ENCODE data around the gene AATF. TPM values are rescaled to one million over a fixed set of nuclear protein-coding genes. Genes with fewer than 3 reads are reported as not detected.

Gene AATF
- total RNA-seq, 1 donor from 2014 or later: 48.0 TPM

- Mint-ChIP-seq H3K27ac (peak overlapping the region; percentile 65), H3K9me3 (no peaks in the 10 kb centered on the region), H3K4me3 (no peak overlapping the region), H3K27me3 (no peaks in the 10 kb centered on the region), H3K36me3 (peaks cover 31% of the 10 kb centered on the region), H3K4me1 (ENCODE audit: unreplicated experiment) (peaks cover 50% of the 10 kb centered on the region)
- no peak for DNase-seq (ENCODE audit: extremely low spot score, unreplicated experiment)
- no peak for TF ChIP-seq CTCF (conservative IDR thresholded peaks at IDR 0.05)
Measured at GRCh38 chr17:37090941-37091340, 142.2 kb downstream of the AATF start.

- H3K4me3 Mint-ChIP-seq: no peak overlapping the region
- peaks cover 50% of the 10 kb centered on the region for H3K4me1 Mint-ChIP-seq (ENCODE audit: unreplicated experiment)
- TF ChIP-seq CTCF (conservative IDR thresholded peaks at IDR 0.05): no peak
- no peaks in the 10 kb centered on the region for H3K9me3 Mint-ChIP-seq
- H3K36me3 Mint-ChIP-seq: peaks cover 33% of the 10 kb centered on the region
- H3K27ac Mint-ChIP-seq: no peak overlapping the region
- no peaks in the 10 kb centered on the region for H3K27me3 Mint-ChIP-seq
- no peak for DNase-seq (ENCODE audit: extremely low spot score, unreplicated experiment)
Measured at GRCh38 chr17:37092071-37092470, 143.3 kb downstream of the AATF start.

- H3K9me3 Mint-ChIP-seq: no peaks in the 10 kb centered on the region
- peak overlapping the region; percentile 21 for H3K27ac Mint-ChIP-seq
- peaks cover 29% of the 10 kb centered on the region for H3K36me3 Mint-ChIP-seq
- TF ChIP-seq CTCF (conservative IDR thresholded peaks at IDR 0.05): no peak
- no peak for DNase-seq (ENCODE audit: extremely low spot score, unreplicated experiment)
- H3K4me3 Mint-ChIP-seq: no peak overlapping the region
- H3K4me1 Mint-ChIP-seq (ENCODE audit: unreplicated experiment): peaks cover 48% of the 10 kb centered on the region
- H3K27me3 Mint-ChIP-seq: no peaks in the 10 kb centered on the region
Measured at GRCh38 chr17:37092701-37093100, 143.9 kb downstream of the AATF start.

- Mint-ChIP-seq H3K4me1 (ENCODE audit: unreplicated experiment) (peaks cover 32% of the 10 kb centered on the region), H3K36me3 (peaks cover 32% of the 10 kb centered on the region), H3K27ac (peak overlapping the region; percentile 43), H3K27me3 (no peaks in the 10 kb centered on the region), H3K9me3 (no peaks in the 10 kb centered on the region), H3K4me3 (no peak overlapping the region)
- DNase-seq (ENCODE audit: extremely low spot score, unreplicated experiment): no peak
- TF ChIP-seq CTCF (conservative IDR thresholded peaks at IDR 0.05): no peak
Measured at GRCh38 chr17:37094391-37094790, 145.6 kb downstream of the AATF start.

GRCh38 chr17:37096071-37096470, 147.3 kb downstream of the AATF start:
- Mint-ChIP-seq H3K36me3 (peaks cover 32% of the 10 kb centered on the region), H3K27ac (no peak overlapping the region), H3K4me1 (ENCODE audit: unreplicated experiment) (peaks cover 17% of the 10 kb centered on the region), H3K27me3 (no peaks in the 10 kb centered on the region), H3K4me3 (no peak overlapping the region), H3K9me3 (no peaks in the 10 kb centered on the region)
- DNase-seq (ENCODE audit: extremely low spot score, unreplicated experiment): no peak
- TF ChIP-seq CTCF (conservative IDR thresholded peaks at IDR 0.05): no peak

- Mint-ChIP-seq H3K4me3 (no peak overlapping the region), H3K4me1 (ENCODE audit: unreplicated experiment) (peaks cover 14% of the 10 kb centered on the region), H3K36me3 (peaks cover 37% of the 10 kb centered on the region), H3K27me3 (no peaks in the 10 kb centered on the region), H3K9me3 (no peaks in the 10 kb centered on the region), H3K27ac (no peak overlapping the region)
- no peak for DNase-seq (ENCODE audit: extremely low spot score, unreplicated experiment)
- no peak for TF ChIP-seq CTCF (conservative IDR thresholded peaks at IDR 0.05)
Measured at GRCh38 chr17:37097154-37097553, 148.4 kb downstream of the AATF start.
